Gastrocnemius medialis (tissue), 4 donors: ENCODE results near the gene ANKRD27. TPM values are rescaled to one million over a fixed set of nuclear protein-coding genes. Genes with fewer than 3 reads are reported as not detected.
"Not testable (repeated sequence)": the region's sequence is repeated elsewhere in the genome, so short reads cannot be mapped to it uniquely, and the experiment has no call there.

Source experiments
- ATAC-seq, 2 donors: fragments of 150-250 bp; one replicate each; pipeline ENCODE4 v1.9.1; 2016
- DNase-seq, 2 donors: peaks; one replicate each; pipeline ENCODE4 v3.0.0-alpha.2; 2019
- H3K27ac ChIP-seq, 4 donors: fragments of 200-600 bp; sonication (generic); 1 replicate in 1 of 4; 2 replicates in 3 of 4; pipeline ENCODE4 v1.5.1; 2016 to 2018; ENCODE audit warnings: mild to moderate bottlenecking in 2 of 4, moderate library complexity in 1 of 4
- H3K27me3 ChIP-seq, 3 donors: fragments of 200-600 bp; sonication (generic) in 2 of 3; 1 replicate in 1 of 3; 2 replicates in 2 of 3; pipeline versions ENCODE4 v1.5.1 to v1.6.0; 2016 to 2019; ENCODE audit warnings: mild to moderate bottlenecking in 1 of 3, moderate library complexity in 1 of 3
- H3K36me3 ChIP-seq, 2 donors: fragments of 200-600 bp; sonication (generic) in 1 of 2; one replicate each; pipeline ENCODE4 v1.5.1; 2017 to 2018
- H3K4me1 ChIP-seq, 2 donors: fragments of 200-600 bp; sonication (generic) in 1 of 2; one replicate each; pipeline ENCODE4 v1.5.1; 2016 to 2017; ENCODE audit warnings: mild to moderate bottlenecking in 2 of 2
- H3K4me3 ChIP-seq, 4 donors: fragments of 200-600 bp; sonication (generic) in 3 of 4; 1 replicate in 1 of 4; 2 replicates in 3 of 4; pipeline ENCODE4 v1.5.1; 2016 to 2019; ENCODE audit warnings: mild to moderate bottlenecking in 2 of 4
- H3K9me3 ChIP-seq, 3 donors: fragments of 200-600 bp; sonication (generic) in 2 of 3; 1 replicate in 1 of 3; 2 replicates in 2 of 3; pipeline ENCODE4 v1.5.1; 2016 to 2019
- CTCF ChIP-seq, 5 experiments: fragments of 450-650 bp in 3 of 5; fragments of 200-600 bp in 2 of 5; sonication (generic) in 2 of 5; IDR thresholded peaks in 4 of 5; conservative IDR thresholded peaks in 1 of 5; 1 replicate in 4 of 5; 2 replicates in 1 of 5; pipeline ENCODE4 v1.5.1; 2016 to 2019; ENCODE audit warnings: antibody characterized with exemption in 5 of 5, mild to moderate bottlenecking in 3 of 5, moderate library complexity in 3 of 5
- POLR2A ChIP-seq, 2 donors: fragments of 450-650 bp; IDR thresholded peaks; one replicate each; pipeline ENCODE4 v1.6.1; 2017; ENCODE audit warnings: antibody characterized with exemption in 2 of 2, mild to moderate bottlenecking in 2 of 2, moderate library complexity in 2 of 2
- in situ Hi-C, 4 donors: fragments of 200-750 bp; cut with MboI; loops; one replicate each; pipeline versions ENCODE4 v1.15.0 to v1.8.0; 2017; ENCODE audit warnings: low sequenced_read_pairs in 4 of 4
- intact Hi-C: fragments of 100-400 bp; cut with DNase I; formaldehyde crosslinking; loops from one replicate; pipeline ENCODE4 v1.15.1; 2023; ENCODE audit warnings: low total_unique reads
- total RNA-seq, 4 donors: library from RNA; depleted of rRNA; stranded (reverse); fragments of >200 nt; gene quantifications; one replicate each; pipeline versions ENCODE4 v1.1.0 to v1.2.3, GENCODE V29; 2016

Gene ANKRD27
- total RNA-seq, 4 donors from 2014 or later: 36.4 to 78.3 (median 53.5) TPM

GRCh38 chr19:32718286-32718685, 43.3 kb upstream of the ANKRD27 start:
- Histone ChIP-seq H3K9me3 (no peaks in the 10 kb centered on the region), H3K27ac (no peak overlapping the region), H3K4me3 (no peak overlapping the region), H3K4me1 (no peaks in the 10 kb centered on the region), H3K36me3 (peaks cover 0 to 21% of the 10 kb centered on the region in 2 donors), H3K27me3 (no peaks in the 10 kb centered on the region)
- in situ Hi-C loops (no loop called here), intact Hi-C loops (no loop called here)
- no peak for ATAC-seq
- TF ChIP-seq POLR2A (IDR thresholded peaks at IDR 0.05): no peak
- TF ChIP-seq CTCF (IDR thresholded peaks at IDR 0.05 in 4 of 5, conservative IDR thresholded peaks at IDR 0.05 in 1 of 5): no peak
- DNase-seq: no peak

GRCh38 chr19:32717496-32717895, 42.5 kb upstream of the ANKRD27 start:
- DNase-seq: no peak
- Histone ChIP-seq H3K9me3 (no peaks in the 10 kb centered on the region), H3K36me3 (peaks cover 0 to 29% of the 10 kb centered on the region in 2 donors), H3K4me3 (no peak overlapping the region), H3K27me3 (no peaks in the 10 kb centered on the region), H3K27ac (no peak overlapping the region), H3K4me1 (no peaks in the 10 kb centered on the region)
- intact Hi-C loops (no loop called here), in situ Hi-C loops (no loop called here)
- TF ChIP-seq POLR2A (IDR thresholded peaks at IDR 0.05) (no peak), CTCF (IDR thresholded peaks at IDR 0.05 in 4 of 5, conservative IDR thresholded peaks at IDR 0.05 in 1 of 5) (no peak)
- ATAC-seq: no peak

GRCh38 chr19:32716203-32716602, 41.2 kb upstream of the ANKRD27 start:
- ATAC-seq, in situ Hi-C loops, H3K27ac ChIP-seq, H3K4me1 ChIP-seq, intact Hi-C loops, DNase-seq, H3K9me3 ChIP-seq, H3K4me3 ChIP-seq, H3K27me3 ChIP-seq: not testable (repeated sequence)
- H3K36me3 ChIP-seq: peaks cover 0 to 40% of the 10 kb centered on the region in 2 donors

- H3K27me3 ChIP-seq: no peaks in the 10 kb centered on the region
- TF ChIP-seq CTCF (IDR thresholded peaks at IDR 0.05 in 4 of 5, conservative IDR thresholded peaks at IDR 0.05 in 1 of 5): no peak
- no peak overlapping the region for H3K4me3 ChIP-seq
- in situ Hi-C loops (no loop called here), intact Hi-C loops (no loop called here)
- H3K27ac ChIP-seq: no peak overlapping the region
- ATAC-seq (no peak), DNase-seq (no peak)
- H3K36me3 ChIP-seq: peaks cover 0 to 50% of the 10 kb centered on the region in 2 donors
- no peaks in the 10 kb centered on the region for H3K4me1 ChIP-seq
- H3K9me3 ChIP-seq: no peaks in the 10 kb centered on the region
These were observed 36.8 kb upstream of the ANKRD27 start for GRCh38 chr19:32711747-32712146.

GRCh38 chr19:32709032-32709431, 34.1 kb upstream of the ANKRD27 start:
- DNase-seq (no peak), ATAC-seq (no peak)
- intact Hi-C loops: no loop called here
- Histone ChIP-seq H3K4me3 (no peak overlapping the region), H3K27me3 (no peaks in the 10 kb centered on the region), H3K27ac (no peak overlapping the region), H3K9me3 (peaks cover 0 to 6% (median 0%) of the 10 kb centered on the region in 3 donors), H3K4me1 (no peaks in the 10 kb centered on the region), H3K36me3 (peaks cover 0 to 43% of the 10 kb centered on the region in 2 donors)
- in situ Hi-C loops: no loop called here
- TF ChIP-seq CTCF (IDR thresholded peaks at IDR 0.05 in 4 of 5, conservative IDR thresholded peaks at IDR 0.05 in 1 of 5): no peak
- no peak for TF ChIP-seq POLR2A (IDR thresholded peaks at IDR 0.05)
